Measurements from ENCODE around the gene HENMT1.

DNA sequence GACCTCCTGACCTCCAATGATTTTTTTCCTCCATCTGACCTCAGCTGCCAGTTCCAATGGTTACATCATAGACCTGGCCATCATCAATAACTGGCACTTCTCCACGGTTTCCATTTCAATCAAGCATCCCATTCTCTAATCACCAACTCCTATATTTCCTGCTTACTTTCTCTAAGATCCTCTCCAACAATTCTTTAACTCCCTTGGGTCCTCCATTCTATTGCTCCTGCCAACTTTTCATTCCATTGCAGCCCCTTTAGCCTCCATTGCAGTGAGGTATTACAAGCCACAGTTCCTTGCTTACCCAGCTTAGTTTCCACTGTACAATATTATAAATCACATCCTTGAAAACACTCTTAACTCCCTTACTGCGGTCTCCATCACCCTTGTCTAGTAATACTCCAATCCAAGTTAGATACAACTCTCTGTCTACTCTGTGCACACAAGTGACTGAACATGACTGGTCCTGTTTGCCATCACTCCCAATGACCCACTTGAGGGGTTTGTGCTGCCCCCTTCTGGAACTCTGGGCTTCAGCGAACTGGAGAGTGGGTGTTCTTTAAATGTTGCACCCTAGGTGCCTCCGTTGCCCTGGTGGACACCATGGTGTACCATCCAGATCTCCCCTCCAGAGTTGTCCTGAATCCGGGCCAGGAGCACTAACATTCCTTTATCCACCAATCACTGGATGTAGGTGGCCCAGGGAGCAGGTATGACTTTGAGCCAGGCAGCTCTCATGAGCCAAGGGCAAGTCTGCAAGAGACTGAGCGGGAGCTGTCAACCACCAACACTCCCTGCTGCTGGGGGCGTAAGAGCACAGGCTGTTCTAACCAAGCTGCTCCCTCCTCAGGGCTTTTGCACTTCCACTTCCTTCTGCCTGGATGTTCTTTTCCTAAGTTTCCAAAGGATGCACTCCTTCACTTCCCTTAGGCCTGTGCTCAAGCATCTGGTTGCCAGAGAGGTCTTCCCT lies 48.1 kb upstream of the HENMT1 start:
- TF ChIP-seq, protein P1, sequence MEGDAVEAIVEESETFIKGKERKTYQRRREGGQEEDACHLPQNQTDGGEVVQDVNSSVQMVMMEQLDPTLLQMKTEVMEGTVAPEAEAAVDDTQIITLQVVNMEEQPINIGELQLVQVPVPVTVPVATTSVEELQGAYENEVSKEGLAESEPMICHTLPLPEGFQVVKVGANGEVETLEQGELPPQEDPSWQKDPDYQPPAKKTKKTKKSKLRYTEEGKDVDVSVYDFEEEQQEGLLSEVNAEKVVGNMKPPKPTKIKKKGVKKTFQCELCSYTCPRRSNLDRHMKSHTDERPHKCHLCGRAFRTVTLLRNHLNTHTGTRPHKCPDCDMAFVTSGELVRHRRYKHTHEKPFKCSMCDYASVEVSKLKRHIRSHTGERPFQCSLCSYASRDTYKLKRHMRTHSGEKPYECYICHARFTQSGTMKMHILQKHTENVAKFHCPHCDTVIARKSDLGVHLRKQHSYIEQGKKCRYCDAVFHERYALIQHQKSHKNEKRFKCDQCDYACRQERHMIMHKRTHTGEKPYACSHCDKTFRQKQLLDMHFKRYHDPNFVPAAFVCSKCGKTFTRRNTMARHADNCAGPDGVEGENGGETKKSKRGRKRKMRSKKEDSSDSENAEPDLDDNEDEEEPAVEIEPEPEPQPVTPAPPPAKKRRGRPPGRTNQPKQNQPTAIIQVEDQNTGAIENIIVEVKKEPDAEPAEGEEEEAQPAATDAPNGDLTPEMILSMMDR (IDR thresholded peaks at IDR 0.05; ENCODE audit: poor library complexity): no peak
- no peak for TF ChIP-seq EZH2 (IDR thresholded peaks at IDR 0.05; ENCODE audit: borderline replicate concordance)
- no peak for TF ChIP-seq EZH2phosphoT487 (IDR thresholded peaks at IDR 0.05; ENCODE audit: low read depth, severe bottlenecking, unreplicated experiment)
